Measurements from ENCODE around the gene TSACC.
"Not testable (repeated sequence)": the region's sequence is repeated elsewhere in the genome, so short reads cannot be mapped to it uniquely, and the experiment has no call there.

The TSACC gene

DNA sequence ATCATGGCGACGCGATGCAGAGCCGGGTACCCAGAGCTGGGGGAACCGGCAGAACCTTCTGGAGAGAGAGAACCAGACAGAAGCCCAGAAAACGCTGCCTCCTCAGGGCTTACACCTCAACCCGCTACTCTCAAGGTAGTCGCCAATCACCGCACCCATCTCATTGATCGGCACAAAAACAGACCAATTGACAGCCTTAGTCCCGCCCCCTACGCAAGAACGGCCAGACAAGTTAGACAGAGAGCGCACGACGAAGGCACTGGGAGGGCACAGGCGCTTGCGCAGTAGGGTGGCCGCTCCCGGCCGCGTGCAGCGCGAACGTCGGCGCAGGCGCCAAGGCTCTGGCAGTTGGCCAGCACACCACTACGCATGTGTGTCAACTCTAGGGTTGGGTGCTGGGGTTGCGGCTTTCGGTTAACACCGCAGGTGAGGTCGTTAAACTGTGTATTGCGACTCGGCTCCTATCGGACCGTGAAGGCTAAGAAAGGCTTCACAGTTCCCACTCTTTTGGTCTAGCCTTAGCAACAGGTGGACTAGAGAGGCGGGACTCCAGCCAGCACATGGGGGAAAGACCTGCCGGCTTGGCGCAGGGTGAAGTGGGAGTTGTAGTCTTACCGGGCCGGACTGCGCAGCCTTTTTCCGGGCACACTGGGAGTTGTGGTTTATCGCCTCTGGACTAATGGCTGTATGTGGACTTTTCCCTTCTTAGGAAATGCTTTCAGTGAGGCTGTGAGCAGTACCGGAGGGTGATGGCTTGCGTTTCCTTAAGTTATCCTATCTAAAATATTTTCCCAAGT is at the start of gene TSACC, which contains the start of gene CCT3:
Gene TSACC, plus strand, starts transcription at position 347 of the 797 bp plus-strand sequence. CDS start 1,232 bp downstream, outside the sequence.
Gene CCT3, minus strand, starts transcription at position 113 of the 797 bp plus-strand sequence. Its CDS starts 108 bp downstream, at position 5.
- peak; percentile 92 to 95 for ATAC-seq

DNA sequence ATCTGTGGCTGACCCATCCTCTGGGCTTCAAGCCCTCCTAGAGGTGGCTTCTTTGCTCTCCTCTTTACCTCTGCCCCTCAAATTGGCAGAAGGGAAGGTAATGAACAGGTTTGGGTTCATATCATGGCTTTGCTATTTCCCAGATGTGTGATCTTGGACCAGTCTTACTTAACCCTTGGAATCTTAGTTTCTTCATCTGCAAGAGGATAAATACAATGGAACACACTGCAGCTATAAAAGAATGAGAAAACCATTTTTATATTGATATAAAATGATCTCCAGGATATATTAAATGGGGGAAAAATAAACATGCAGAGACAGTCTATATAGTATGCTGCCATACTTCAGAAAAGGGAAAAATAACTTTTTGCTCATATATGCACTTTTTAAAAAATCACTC is 48.5 kb upstream of the TSACC start:
- no peak for ATAC-seq

DNA sequence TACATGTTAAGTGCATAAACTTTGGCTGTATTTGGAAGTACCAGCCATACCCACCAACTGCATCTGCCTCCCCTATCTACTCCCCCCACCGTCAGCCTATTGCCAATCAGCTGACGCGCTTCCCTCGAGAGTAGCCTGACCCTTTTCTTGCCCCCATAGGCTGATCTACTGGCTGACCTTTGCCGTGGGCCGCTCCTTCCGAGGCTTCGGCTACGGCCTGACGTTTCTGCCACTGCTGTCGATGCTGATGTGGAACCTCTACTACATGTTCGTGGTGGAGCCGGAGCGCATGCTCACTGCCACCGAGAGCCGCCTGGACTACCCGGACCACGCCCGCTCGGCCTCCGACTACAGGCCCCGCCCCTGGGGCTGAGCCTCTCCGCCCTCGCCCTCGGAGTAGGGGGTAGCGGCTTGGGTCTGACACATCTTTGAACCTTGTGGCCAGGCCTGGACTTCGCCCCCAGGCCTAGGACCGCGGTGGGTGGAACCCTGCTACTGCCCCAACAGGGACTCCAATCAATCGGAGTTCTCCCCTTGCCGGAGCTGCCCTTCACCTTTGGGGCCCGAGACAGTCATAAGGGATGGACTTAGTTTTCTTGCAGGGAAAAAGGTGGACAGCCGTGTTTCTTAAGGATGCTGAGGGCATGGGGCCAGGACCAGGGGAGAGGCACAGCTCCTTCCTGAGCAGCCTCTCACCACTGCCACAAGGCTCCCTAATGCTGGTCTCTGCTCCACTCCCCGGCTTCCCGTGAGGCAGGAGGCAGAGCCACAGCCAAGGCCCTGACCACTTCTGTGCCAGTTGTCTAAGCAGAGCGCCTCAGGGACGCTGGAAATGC is 46.9 kb upstream of the TSACC start:
- ATAC-seq = peak in 1 of 2 donors; percentile 45

DNA sequence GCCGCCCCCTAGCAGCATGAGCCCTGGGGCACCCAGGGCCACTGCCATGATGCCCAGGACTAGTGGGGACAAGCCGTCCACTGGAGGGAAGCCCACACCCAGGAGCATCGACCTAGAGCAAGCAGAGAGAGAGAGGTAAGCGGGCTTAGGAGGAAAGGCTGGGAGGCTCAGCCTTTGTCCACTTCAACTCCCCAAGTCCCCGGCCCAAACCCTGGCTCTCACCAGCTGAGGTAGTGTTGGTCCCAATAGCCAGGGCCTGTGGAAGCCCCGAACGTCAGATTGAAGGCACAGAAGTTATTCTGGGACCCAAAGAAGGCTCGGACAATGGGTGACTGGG is 45.3 kb upstream of the TSACC start:
- no peak for ATAC-seq

DNA sequence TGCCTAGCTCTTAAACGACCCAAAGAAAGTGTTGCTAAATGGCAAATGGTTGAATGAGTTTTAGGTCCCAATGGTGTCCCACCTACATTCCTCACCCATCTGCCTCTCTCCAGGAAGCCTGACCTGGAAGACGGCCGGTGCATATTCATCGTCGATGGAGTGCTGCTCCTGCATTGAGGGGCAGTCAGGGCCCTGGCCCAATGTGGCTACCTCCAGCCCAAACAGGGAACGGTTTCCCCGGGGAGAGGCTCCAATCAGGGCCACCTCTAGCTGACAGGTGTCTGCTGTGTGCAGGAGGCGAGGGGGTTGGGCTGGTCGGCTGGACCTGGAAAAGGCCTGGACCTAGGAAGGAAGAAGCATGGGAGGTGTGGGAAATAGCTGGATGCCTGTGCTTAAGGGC is 44.4 kb upstream of the TSACC start:
- no peak for ATAC-seq

DNA sequence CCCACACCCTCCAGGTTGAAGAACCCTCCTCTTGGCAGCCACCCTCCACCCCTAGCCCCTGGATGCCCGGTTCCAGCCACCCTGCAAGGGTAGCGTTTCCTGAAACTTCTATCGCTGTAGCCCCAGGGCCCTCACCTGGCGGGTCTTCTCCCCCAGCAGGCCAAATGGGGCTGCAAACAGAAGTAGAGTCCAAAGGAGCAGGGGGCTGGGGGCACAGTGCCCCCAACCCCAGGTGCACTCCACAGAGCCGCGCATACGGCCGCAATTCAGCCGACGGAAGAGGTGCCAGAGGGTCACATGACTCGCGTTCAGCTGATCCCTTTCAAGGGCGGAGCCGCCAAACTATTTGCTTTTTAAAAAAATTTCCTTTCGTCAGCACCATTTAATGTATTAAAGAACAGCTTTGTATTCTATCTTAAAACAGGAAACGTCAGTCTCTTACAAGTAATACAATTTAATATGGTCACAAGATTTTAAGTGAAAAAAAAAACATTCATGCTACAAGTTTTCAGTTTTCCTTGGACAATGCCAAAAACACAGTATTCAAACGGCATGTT is 42.9 kb upstream of the TSACC start, which contains the start of gene GLMP:
Gene GLMP, minus strand, starts transcription at position 289 of the 557 bp plus-strand sequence. Its CDS starts 34 bp downstream, at position 255.
- peak; percentile 86 to 88 for ATAC-seq

DNA sequence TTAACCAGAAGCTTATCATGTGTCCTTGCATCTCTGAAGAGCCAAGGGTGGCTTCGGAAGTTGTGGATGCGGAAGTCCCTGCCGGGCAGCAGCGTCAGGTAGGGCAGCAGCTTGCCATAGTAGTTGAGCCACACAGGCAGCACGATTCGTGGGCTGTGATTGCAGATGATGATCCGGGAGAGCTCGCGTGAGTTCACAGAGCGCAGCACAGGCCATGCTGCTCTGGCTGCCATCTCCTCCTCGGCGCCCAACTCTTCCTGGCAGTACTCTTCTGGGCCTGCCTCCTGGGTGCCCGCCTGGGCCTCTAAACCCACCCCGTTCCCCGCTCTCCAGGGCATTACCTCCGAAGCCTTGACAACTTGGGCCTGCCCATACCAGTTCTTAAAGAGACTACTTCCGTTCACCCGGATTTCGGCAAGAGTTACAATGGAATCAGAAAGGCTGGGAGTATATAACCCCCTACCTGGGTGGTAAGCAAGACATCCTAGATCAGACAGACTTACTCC is 39.4 kb upstream of the TSACC start, which contains the start of gene VHLL:
Gene VHLL, minus strand, starts transcription at position 456 of the 506 bp plus-strand sequence. Its CDS starts 118 bp downstream, at position 338.
- ATAC-seq = no peak

DNA sequence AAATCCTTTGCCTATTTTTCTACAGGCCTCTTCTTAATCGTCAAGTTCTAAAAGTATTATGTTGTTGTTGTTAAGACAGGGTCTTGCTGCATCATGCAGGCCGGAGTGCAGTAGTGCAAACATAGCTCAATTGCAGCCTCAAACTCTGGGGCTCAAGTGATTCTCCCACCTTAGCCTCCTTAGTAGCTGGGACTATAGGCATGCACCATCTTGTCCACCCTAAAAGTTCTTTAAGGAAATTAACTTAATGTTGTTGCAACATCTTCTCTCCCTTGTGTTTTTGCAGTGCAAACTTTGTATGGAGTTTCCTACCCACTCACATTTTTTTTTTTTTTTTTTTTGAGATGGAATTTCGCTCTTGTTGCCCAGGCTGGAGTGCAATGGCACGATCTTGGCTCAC is 35.1 kb upstream of the TSACC start:
- no peak for ATAC-seq

DNA sequence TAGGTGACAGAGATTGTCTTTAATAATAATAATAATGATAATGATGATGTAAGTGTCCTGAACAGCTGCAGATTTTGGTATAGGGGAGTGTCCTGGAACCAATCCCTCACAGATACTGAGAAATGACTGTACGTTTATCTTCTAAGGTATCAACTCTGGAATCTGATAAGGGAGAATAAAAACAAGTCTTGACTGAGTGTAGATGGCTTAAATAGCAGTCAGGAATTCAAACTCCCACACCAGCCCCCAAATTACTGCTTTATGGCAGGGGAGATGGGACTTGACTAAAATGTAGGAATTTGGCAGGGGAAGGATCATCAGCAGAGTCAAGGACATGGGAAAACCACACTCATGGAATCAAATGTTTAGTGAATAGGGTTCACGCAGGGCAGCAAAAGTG is 33.1 kb upstream of the TSACC start:
- no peak for ATAC-seq

DNA sequence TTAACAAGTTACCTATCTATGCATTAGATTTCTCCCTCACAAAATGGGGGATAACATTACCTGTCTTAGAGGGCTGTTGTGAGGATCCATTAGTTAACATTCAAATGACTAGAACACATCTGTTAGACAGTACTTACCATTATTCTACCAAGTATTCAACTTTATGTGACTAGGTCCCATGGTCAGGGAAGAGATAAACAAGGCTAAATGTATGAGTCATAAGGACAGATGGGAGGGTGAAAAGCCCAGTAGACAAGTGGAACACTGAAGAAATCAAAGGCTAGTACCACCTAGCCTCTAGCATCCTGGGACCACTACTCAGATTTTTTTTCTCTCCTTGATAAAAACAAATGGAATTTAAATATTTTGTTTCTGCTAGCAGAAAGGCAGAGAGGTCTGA is 30.2 kb upstream of the TSACC start:
- ATAC-seq = no peak

DNA sequence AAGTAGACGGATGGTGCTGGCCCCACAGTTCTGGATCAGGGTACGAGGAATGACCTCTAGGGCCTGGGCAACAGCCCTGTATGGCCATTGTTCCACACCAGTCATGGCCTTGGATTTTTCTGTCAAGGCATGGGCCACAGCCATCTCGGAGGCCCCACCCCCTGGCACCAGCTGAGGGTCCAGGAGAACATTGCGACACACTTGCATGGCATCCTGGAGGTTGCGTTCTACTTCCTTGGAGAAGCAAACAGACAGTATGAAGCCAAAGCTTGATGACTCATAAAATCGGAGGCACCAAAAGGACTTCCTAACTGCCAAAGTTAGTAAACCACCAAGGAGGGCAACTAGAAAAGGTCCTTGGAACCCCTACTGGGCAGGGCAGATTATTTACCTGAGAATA is 27.4 kb upstream of the TSACC start:
- no peak for ATAC-seq

DNA sequence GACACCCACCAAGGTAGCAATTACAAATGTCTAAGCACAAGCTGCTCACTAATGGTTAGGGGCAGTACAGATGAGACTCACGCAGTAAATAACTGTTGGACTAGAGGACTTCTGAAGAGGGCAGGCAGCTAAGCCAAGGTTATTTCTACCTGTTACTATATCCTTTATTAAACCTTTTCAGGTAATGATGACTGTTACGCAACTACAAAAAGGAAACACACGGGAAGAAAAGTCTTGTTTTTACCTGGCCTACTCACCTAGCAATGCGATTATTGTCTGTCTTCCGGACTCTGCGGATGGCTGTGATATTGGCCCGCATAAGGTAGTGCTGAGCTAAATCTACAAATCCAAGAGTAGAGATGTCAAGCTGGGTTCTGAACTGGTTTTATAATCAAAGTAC is 21.4 kb upstream of the TSACC start:
- no peak for ATAC-seq

DNA sequence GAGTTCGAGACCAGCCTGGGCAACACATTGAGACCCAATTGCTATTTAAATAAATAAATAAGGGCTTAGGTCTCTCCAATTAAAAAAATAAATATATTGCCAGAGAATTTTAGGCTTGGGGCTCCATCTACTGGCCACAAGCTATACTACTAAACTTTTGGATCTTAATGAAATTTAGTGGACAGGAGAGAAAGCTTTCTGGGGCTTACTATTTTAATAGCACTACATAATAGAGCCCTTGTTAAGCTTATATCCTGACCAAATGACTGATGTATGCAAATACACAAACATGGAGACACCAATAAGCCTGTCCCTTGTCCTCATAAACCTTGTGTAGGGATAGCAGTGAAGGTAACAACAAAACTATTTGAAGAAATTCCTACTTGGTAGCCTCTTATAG is 18.7 kb upstream of the TSACC start:
- ATAC-seq = no peak

DNA sequence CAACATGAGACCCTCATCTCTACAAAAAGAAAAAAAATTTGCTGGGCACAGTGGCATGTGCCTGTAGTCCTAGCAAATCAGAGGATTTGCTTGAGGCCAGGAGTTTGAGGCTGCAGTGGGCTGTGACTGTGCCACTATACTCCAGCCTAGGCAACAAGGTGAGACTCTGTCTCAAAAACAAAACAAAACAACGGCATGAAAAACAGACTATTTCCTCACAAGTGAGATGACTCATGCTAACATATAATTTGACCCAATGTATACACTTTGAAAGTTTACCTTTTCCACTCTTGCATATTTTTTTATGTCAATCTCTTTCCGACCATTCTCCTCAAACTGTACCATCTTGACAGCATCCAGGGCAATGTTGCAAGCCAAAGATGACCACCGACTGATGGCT is 17.8 kb upstream of the TSACC start:
- ATAC-seq = no peak

DNA sequence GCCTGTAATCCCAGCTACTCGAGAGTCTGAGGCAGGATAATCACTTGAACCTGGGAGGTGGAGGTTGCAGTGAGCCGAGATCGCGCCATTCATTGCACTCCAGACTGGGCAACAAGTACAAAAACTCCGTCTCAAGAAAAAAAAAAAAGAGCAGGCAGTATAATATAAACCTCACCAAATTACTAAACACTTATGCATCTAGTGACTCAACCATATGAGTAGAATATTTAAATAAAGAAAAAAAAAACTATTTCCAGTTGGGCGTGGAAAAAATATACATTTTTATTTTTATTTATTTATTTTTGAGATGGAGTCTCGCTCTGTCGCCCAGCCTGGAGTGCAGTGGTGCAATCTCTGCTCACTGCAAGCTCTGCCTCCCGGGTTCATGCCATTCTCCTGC is 15.1 kb upstream of the TSACC start:
- ATAC-seq = not testable (repeated sequence)

DNA sequence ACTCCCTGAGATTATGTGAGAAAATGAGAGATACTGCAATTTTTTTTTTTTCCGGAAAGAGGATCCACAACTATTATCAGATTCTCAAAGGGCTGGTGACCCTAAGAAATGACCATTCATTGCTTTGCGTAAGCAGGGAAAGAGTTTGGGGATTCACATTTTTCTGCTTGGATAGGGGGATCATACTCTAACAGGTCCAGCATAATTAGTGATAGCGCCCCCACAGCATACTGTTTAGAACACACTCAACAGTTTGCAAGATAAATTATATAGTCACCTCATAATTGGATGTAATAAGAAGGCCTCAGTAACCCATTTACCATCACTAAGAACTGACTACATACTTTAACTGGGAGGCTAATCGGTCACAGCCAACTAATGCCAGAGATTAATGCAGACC is 2.1 kb upstream of the TSACC start:
- ATAC-seq = no peak

DNA sequence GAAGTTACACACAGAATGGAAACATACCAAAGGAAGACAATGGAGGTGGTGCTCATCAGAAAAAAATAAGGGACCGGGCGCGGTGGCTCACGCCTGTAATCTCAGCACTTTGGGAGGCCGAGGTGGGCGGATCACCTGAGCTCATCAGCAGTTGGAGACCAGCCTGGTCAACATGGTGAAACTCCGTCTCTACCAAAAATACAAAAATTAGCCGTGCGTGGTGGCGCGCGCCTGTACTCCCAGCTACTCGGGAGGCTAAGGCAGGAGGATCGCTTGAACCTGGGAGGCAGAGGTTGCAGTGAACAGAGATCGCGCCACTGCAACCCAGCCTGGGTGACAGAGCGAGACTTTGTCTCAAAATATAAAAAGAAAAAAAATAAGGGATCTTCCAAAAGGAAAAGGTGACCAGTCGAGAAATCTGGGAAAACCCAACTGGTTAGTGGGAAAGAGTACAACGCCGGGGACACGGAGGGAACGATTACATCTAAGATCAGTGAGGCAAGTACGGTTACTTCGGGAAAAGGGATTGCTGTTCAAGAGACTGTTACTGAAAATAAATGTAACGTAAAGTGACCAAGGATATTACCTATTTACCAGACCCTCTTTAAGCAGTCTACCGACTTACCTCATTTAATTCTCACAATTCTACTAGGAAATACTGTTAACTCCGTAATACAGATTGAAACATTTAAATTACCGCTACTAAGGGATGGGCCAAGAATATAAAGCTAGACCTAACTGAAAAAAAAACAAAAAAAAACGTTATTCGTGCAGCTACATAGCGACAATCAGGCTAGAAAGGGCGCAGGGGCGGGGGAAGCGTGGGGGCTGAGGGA is 1.1 kb upstream of the TSACC start:
- no peak for ATAC-seq

DNA sequence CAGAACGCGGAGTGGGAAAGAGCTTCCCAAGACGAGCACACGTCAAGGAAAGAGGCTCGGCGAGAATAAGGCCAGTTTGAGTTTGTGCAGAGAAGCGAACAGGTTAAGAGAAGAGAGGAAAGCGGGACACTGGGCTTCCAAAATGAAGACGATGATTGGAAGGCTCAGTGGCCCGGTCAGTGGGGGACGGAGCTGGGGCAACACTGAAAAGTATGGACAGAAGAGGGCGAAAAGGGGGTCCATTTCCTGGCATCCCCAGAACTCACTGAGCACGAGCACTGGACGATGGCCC is 492 bp upstream of the TSACC start:
- ATAC-seq = no peak

DNA sequence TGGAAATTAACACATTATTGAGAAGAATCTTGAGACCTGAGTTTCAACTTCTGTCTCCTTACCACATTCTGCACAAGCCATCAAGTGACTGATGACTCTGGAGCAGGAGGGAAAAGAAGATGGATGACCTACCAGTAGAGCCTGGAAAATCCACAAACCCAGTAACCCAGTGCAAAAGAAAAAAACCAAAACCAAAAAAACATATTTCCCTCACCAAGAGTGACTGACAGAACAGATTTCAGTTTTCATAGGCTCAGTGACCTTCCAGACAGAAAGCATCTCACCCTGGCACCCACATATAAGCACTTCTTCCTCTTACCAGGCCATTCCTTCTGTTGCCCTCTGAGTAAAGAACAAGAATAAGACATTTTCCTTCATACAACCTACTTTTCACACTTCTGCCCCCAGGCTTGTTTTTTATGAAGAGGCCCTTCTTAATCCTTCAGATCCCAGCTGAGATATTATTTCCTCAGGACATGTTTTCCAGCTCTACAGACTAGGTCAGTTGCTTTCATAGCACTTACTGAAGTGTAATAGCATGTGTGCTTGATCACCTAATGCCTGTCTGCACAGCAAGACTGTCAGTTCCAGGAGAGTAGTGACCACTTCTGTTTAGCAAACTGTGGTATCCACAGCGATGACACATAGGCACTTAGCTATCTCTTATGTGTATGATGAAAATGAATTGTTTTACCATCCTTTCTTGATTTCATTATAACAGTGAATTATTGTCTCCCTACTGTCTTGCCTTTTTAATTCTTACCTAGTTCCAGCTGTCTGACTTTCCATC is 4.0 kb downstream of the TSACC start:
- no peak for ATAC-seq

DNA sequence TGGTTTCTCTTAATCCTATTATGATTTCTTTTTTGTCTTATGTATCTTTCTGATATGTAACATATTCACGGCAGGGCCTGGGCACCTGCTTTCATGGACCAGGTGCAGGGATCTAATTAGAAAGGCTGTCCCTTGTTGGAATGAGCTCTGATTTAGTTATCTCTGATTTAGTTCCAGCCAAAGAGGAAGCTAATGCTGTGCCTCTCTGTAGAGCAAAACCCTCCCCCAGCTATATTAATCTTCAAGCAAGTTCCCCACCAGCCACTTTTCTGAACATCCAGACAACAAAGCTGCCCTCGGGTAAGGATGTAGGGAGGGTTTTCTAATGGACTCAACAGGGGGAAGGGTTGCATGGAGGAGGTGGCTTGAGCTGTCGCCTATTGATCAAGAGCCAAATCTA is 6.1 kb downstream of the TSACC start:
- ATAC-seq = no peak

DNA sequence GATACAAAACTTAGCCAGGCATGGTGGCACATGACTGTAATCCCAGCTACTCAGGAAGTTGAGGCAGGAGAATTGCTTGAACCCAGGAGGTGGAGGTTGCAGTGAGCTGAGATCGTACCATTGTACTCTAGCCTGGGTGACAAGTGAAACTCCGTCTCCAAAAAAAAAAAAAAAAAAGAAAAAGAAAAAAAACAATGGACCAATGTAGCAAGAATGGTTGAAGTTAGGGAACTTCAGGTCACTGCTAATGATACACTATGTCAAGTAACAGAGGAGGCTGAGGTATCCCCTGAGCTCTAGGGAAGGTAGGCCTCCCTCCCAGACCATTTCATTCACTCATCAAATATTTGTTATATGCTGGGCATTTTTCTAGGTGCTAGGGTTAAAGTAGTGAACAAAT is 7.7 kb downstream of the TSACC start:
- not testable (repeated sequence) for ATAC-seq

DNA sequence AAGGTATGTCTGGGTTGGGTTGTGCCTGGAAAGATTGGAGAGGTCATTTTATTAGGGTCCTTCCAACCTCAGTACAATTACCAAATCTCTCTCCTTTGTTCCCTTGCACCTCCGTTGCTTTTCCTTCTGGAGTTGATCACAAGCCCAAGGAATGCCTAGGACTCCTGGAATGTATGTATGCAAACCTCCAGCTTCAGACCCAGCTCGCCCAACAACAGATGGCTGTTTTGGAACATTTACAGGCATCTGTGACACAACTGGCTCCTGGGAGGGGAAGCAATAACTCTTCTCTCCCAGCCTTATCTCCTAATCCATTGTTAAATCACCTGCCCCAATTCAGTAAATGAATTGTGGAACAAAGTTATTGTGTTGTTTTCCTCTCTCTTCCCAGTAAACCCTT is 8.3 kb downstream of the TSACC start:
- ATAC-seq = no peak
